Measurements from ENCODE around the gene CPVL. TPM values are rescaled to one million over a fixed set of nuclear protein-coding genes. Genes with fewer than 3 reads are reported as not detected.

Gene CPVL
- total RNA-seq, 1 donor from 2014 or later = 49.4 TPM

DNA sequence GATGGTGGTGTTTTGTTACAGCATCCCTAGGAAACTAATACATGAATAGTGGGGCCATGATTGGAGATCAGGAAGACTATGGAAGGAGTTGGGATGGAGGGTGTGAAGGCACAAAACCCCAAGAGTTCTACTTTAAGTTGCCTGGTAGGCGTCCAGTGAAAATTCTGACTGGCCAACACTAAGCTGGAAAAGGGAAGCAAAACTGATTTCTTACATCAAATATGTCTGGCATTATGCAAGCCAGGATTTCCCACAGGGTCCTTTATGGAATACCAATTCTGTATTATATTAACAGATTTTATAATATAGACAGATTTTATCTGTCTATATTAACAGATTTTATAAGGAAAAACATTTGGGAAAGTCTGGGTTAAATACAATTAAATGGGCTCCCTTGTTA, 16.2 kb downstream of the CPVL start:
- TF ChIP-seq, protein P1, sequence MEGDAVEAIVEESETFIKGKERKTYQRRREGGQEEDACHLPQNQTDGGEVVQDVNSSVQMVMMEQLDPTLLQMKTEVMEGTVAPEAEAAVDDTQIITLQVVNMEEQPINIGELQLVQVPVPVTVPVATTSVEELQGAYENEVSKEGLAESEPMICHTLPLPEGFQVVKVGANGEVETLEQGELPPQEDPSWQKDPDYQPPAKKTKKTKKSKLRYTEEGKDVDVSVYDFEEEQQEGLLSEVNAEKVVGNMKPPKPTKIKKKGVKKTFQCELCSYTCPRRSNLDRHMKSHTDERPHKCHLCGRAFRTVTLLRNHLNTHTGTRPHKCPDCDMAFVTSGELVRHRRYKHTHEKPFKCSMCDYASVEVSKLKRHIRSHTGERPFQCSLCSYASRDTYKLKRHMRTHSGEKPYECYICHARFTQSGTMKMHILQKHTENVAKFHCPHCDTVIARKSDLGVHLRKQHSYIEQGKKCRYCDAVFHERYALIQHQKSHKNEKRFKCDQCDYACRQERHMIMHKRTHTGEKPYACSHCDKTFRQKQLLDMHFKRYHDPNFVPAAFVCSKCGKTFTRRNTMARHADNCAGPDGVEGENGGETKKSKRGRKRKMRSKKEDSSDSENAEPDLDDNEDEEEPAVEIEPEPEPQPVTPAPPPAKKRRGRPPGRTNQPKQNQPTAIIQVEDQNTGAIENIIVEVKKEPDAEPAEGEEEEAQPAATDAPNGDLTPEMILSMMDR (IDR thresholded peaks at IDR 0.05) = no peak
- Histone ChIP-seq H3K36me3 (no peaks in the 10 kb centered on the region), H3K4me1 (no peaks in the 10 kb centered on the region), H3K27ac (no peak overlapping the region), H3K9me3 (no peaks in the 10 kb centered on the region), H3K27me3 (ENCODE audit: low read depth) (no peaks in the 10 kb centered on the region), H3K4me3 (no peak overlapping the region)
- DNase-seq = no peak
- intact Hi-C loops (cut with DNase I) = no loop called here
- ATAC-seq = no peak

DNA sequence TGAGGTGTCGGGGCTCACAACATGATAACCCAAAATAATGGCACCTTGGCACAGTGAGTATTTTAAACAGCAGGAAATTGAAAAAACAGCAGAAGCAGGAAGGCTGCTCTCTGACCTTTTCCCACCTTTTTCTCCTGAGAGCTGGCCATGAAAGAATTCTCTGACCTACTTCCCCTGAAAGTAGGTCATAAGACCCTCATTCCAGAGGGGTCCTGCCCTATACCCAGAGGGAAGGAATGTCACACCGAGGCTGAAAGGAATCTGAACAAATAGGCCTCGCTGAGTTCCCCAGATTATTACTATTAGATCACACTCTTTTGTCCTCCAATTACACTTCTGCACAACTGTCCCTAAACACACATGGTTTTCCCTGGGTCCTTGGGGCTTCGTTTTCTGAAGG, 18.8 kb downstream of the CPVL start:
- H3K4me3 ChIP-seq = no peak overlapping the region
- ATAC-seq = no peak
- intact Hi-C loops (cut with DNase I) = no loop called here

DNA sequence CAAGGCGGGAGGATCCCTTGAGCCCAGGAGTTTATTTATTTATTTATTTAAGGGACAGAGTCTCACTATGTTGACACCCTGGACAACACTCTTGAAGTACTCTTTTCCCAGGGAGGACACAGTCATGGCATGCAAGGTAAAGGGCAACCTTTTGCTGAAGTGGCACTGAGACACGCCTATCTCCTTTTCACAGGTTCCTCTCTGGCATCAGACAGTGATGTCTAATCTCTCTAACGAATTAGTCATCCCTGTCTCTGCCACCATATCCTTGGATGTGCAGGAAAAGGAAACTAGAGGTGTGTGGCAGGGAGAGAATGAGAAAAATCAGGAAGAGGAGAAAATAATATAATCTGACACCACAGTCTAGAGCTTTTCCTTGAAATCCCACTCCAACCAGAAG, 19.5 kb downstream of the CPVL start:
- Histone ChIP-seq H3K4me1 (no peaks in the 10 kb centered on the region), H3K36me3 (no peaks in the 10 kb centered on the region), H3K27me3 (ENCODE audit: low read depth) (no peaks in the 10 kb centered on the region), H3K9me3 (no peaks in the 10 kb centered on the region), H3K4me3 (no peak overlapping the region), H3K27ac (no peak overlapping the region)
- DNase-seq (no peak), ATAC-seq (no peak)
- TF ChIP-seq, protein P1 (IDR thresholded peaks at IDR 0.05) = no peak
- intact Hi-C loops (cut with DNase I) = no loop called here

More for the DNA sequence above, 18.8 kb downstream of the CPVL start:
- no peak for DNase-seq
- Histone ChIP-seq H3K27me3 (ENCODE audit: low read depth) (no peaks in the 10 kb centered on the region), H3K4me1 (no peaks in the 10 kb centered on the region), H3K9me3 (no peaks in the 10 kb centered on the region), H3K27ac (no peak overlapping the region), H3K36me3 (no peaks in the 10 kb centered on the region)
- TF ChIP-seq, protein P1 (IDR thresholded peaks at IDR 0.05) = no peak

DNA sequence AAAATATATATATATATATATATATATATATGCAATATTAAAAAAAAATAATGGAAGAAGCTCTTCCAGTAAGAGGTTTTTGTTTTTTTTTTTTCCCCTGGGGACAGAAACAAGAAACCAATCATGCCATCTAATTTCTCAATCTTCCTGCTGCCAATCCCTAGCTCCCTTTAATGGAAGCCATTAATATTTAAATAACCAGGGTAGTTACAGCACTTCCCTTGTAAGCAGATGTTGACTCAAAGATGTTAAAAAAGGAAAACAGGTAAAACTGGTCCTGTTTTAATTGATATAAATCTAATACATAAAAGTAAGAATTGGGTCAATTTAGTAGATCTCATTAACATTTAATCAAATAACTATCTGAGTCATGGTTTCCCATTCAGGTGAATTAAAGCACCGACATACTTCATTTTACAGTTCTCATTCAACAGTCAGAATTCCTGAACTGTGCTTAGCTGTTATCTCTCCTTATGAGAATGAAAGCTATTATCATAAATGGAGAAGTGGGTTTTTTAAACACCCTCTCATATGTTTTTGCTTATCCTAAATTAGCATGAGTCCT, 22.6 kb downstream of the CPVL start:
- H3K27ac ChIP-seq = no peak overlapping the region
- ATAC-seq (no peak), DNase-seq (no peak)
- H3K36me3 ChIP-seq = no peaks in the 10 kb centered on the region
- TF ChIP-seq, protein P1 (IDR thresholded peaks at IDR 0.05) = no peak
- H3K9me3 ChIP-seq = no peaks in the 10 kb centered on the region
- H3K4me3 ChIP-seq = no peak overlapping the region
- intact Hi-C loops (cut with DNase I) = no loop called here
- no peaks in the 10 kb centered on the region for H3K4me1 ChIP-seq
- no peaks in the 10 kb centered on the region for H3K27me3 ChIP-seq (ENCODE audit: low read depth)

DNA sequence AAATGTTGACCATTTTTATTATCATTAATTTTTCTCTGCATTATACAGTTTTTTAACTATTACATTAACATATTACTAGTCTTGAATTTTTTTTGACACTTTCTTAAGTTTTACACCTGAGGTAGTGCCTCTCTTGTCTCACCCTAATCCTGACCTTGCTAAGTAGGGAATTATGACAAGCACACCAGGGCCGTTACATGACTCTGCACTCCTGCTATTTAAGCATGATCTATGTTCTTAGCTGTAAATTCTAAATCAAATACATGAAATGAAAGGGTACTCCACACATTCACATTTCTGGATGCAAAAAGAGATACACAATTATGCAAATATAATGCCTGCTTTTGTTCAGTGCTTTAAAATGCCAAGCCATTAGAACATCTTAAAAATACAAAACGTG, 23.6 kb downstream of the CPVL start:
- no peaks in the 10 kb centered on the region for H3K27me3 ChIP-seq (ENCODE audit: low read depth)
- no peak overlapping the region for H3K27ac ChIP-seq
- DNase-seq = no peak

More for the DNA sequence above, 23.6 kb downstream of the CPVL start:
- H3K36me3 ChIP-seq = no peaks in the 10 kb centered on the region
- no peak for ATAC-seq
- no peaks in the 10 kb centered on the region for H3K9me3 ChIP-seq
- no peaks in the 10 kb centered on the region for H3K4me1 ChIP-seq
- TF ChIP-seq, protein P1 (IDR thresholded peaks at IDR 0.05) = no peak
- intact Hi-C loops (cut with DNase I) = no loop called here
- H3K4me3 ChIP-seq = no peak overlapping the region
